ENCODE results near the gene CTXN2. TPM values are rescaled to one million over a fixed set of nuclear protein-coding genes. Genes with fewer than 3 reads are reported as not detected.

The CTXN2 gene
- total RNA-seq, 1 experiment from 2014 or later: not detected

DNA sequence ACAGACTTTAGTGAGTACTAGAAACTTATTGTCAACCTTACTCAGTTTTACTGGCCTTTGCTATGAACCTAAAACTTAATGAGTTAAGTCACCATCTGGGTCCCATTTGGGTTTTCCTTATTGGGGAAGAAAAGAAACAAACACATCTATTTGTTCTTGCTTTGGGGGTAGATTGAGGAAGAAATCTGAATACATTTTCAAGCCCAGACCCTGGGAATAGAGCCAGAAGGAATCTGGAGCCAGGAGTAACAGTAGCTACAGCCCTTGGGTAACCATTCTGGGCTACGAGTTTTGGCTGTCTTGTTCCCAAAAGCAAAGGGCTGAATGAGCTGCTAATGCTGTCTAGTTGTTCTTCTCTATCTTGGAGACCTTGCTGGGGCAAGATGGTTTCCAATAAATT is 31.2 kb downstream of the CTXN2 start:
- DNase-seq (ENCODE audit: low spot score): no peak

DNA sequence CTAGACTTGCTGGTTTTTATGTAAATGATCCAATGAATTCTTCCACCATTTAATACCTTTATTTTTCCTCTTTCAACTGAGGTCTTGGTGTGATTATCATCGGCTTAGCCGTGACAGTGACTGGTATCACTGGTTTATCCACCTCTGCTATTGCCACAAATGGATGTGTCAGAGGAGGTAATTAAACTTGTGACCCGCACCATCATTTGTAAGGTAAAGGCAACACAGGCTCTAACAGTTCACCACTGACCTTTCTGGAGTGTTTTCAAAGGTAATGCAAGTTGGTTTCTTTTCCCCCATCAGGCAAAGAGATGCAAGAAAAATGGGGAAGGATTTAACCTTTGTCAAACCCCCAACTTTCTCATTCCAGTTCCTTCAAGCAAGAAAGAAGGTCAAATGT is 34.3 kb downstream of the CTXN2 start:
- DNase-seq (ENCODE audit: low spot score): no peak

DNA sequence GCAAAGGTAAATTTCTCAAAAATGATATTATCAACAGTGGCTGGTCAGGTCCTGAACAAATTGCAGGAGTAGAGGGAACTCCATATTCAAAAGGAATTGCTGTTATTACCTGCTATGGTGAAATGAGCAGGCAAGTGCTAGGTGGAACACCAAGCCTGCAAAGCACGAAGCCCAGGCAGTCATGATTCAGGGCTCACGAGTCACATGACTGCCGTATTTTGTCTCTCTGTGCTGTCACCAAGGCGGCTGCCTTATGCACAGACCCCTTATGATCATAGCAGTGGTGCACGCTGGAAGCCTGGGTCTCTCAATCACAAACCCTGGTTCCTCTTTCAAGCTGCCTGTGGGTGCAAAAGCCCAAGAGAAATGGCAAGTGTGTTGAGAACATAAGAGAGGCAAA is 39.0 kb downstream of the CTXN2 start:
- no peak for DNase-seq (ENCODE audit: low spot score)

DNA sequence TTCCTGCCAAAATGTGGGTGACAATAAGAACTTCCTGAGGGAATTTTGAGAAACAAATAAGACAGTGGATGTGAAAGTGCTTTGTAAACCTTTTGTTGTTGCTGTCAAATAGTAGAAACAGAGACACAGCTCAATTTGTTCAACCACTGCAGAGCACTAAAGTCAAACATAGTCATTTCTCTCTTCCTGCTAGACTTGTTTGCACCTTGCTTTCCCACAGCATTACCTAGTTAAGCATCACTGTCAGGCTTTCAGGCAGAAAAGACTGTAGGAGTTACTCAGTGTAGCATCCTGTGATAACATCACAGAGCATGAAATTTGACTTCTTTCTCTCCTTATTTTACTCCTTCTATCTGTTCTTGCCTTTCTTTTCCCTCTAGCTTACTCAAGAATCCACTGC is 41.8 kb downstream of the CTXN2 start:
- DNase-seq (ENCODE audit: low spot score): no peak

DNA sequence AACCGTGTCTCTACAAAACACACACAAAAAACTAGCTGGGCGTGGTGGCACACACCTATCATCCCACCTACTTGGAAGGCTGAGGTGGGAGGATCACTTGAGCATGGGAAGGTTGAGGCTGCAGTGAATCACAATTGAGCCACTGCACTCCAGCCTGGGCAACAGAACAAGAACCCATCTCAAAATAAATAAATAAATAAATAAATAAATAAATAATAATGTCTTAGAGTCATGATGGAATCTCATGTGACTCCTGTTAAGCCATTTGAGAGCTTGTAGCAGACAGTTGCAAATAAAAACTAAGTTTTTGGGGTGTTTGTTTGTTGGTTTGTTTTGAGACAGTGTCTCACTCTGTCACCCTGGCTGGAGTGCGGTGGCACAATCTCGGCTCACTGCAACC is 47.9 kb downstream of the CTXN2 start:
- DNase-seq (ENCODE audit: low spot score): no peak

DNA sequence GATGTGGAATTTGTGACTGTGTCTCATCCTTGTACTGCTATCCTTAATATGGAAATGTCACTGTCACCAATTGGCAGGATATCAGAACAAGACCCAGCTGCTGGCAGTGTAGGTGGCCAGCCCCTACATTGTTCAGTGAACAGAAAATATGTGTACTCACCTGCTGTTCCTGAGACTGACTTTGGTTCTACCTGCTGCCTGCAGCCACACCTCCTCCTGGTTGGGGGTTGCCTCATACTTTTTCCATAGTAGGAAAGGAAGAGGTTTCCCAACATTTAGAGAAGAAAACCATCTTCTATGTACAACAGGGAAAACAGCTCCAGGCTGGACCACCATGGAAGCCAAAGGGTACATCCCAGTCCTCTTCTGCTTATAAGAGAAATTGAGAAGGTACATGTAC is 50.5 kb downstream of the CTXN2 start:
- no peak for DNase-seq (ENCODE audit: low spot score)

DNA sequence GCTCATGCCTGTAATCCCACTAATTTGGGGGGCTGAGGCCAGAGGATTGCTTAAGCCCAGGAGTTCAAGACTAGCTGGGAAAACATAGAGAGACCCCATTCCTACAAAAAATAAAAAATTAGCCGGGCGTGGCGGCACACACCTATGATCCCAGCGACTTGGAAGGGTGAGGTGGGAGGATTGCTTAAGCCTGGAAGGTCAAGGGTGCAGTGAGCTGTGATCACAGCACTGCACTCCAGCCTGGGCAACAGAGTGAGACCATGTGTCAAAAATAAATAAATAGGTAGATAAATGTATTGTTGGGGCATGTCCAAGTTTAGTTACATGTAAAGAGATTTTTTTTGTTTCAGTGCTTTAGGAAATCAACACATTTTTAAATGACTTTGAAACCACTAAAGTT is 51.1 kb downstream of the CTXN2 start:
- no peak for DNase-seq (ENCODE audit: low spot score)

DNA sequence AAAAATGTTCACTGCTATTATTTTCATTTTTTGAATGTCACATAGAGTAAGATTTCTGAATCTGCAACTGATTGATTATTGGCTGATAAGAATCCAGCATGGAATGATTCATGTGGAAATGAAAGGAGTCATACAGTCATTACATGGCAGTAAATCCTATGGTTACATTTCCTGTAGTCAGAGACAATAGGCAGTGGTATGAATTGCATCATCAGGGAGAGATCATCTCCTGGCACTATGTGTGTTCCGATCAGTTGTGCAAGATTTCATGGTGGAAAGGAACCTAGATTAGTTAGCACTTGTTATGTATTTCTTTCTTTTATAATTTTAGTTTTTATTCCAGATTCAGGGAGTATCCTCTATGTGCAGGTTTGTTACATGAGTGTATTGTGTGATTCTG is 53.5 kb downstream of the CTXN2 start:
- DNase-seq (ENCODE audit: low spot score): no peak

DNA sequence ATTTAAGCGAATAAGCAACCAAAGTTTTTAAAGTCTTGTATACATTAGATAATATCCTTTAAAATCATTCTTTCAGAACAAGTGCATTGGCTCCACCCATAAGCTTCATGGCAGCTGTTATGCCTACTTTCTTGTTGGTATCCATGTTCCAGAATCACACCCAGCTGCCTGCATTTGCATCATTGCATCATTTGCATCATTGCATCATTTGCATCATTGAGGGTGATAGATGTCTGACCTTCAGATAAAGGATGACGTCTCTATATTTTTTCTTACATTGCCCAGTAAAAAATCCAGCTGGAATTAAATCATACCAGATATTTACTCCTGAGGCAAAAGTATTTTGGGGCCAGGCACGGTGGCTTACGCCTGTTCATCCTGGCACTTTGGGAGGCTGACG is 56.9 kb downstream of the CTXN2 start:
- DNase-seq (ENCODE audit: low spot score): no peak

DNA sequence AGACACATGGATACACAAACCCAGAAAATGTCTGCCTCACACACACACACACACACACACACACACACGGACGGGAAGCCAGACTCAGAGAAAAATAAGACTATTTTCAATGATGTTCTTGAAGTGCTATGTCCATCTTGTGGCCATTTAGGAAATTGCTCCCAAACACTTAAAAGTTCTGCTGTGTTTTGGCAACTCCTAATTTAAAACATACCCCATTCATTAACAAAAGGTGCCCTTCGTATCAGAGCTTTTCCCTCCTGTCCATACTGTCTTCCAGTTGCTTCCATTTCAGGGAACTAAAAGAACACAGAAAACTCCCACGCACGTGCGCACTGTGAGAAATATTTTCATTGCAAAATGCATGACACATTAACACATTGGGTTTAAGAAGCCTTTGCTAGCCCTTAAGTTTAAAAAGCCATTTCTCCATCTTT is 59.2 kb downstream of the CTXN2 start:
- peak; percentile 78 for DNase-seq (ENCODE audit: low spot score)

DNA sequence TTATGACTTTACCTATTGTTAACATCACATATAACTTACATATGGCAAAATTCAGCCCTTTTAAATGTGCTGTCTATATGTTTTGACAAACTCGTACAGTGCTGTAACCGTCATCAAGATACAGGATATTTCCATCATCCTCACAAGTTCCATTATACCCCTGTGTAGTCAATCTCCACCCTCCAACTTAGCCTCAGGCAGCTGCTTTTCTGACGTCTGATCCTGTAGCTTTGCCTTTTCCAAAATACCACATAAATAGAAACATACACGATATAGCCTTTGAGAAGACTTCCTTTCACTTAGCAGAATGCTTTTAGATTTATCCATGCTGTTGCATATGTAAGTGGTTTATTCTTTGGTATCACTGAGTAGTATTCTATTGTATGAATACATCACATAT is 61.7 kb downstream of the CTXN2 start:
- DNase-seq (ENCODE audit: low spot score): no peak

Other genes starting within 250 kb of the CTXN2 start
- not detected in 2 replicates for gene SLC24A5, start 70.7 kb upstream of the CTXN2 start, total RNA-seq (2014; rRNA removed; shearing (Covaris generic))
- 0.86 and 2.7 TPM in 2 replicates for gene MYEF2, start 13.4 kb upstream of the CTXN2 start, total RNA-seq (2014; rRNA removed; shearing (Covaris generic))
- gene SLC12A1, start 14.6 kb downstream of the CTXN2 start, total RNA-seq (2014; rRNA removed; shearing (Covaris generic)): not detected in 2 replicates
- 103 and 132 TPM in 2 replicates for gene DUT, start 139.8 kb downstream of the CTXN2 start, total RNA-seq (2014; rRNA removed; shearing (Covaris generic))

All from H4 (cell line).